ENCODE measurements around the gene CHM.
A peak's percentile ranks its signal among the peaks of the same experiment; 100 is the strongest.
"Not testable (repeated sequence)": the region's sequence is repeated elsewhere in the genome, so short reads cannot be mapped to it uniquely, and the experiment has no call there.

Gene CHM

GRCh38 chrX:85993539-85994197 lies 53.7 kb downstream of the CHM start:
- Mint-ChIP-seq H3K36me3 (ENCODE audit: insufficient read depth) (no peaks in the 10 kb centered on the region), H3K4me1 (peaks cover 19% of the 10 kb centered on the region), H3K27me3 (no peaks in the 10 kb centered on the region), H3K4me3 (no peak overlapping the region), H3K9me3 (peaks cover 5% of the 10 kb centered on the region), H3K27ac (ENCODE audit: low read depth) (no peak overlapping the region)
- ATAC-seq (replicated peaks; ENCODE audit: extremely low read depth, poor library complexity, severe bottlenecking) (no peak), DNase-seq (ENCODE audit: low spot score in 2 of 2) (no peak)

DNA sequence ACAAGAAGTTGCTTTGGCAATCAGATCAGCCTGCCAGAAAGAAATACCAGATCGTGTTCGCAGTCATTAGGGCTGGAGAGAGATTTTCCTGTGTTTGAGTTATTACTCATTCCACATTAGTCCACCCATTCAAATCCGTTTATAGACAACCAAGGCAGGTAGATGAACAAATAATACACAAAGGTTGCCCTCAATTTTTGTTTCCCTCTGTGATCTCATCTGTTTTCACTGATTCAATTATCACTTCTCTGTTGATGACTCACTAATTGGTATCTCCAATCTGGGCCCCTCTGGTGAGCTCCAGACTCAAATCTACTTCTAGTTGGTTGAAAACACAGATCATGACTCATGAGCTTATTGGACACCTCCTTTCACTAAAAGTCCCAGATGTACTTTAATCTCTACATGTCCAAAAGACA lies 54.5 kb downstream of the CHM start:
- peaks cover 27% of the 10 kb centered on the region for H3K4me1 Mint-ChIP-seq
- H3K4me3 Mint-ChIP-seq: no peak overlapping the region
- no peaks in the 10 kb centered on the region for H3K36me3 Mint-ChIP-seq (ENCODE audit: insufficient read depth)
- no peak overlapping the region for H3K27ac Mint-ChIP-seq (ENCODE audit: low read depth)
- H3K27me3 Mint-ChIP-seq: no peaks in the 10 kb centered on the region
- no peak for DNase-seq (ENCODE audit: low spot score in 2 of 2)
- no peak for ATAC-seq (replicated peaks; ENCODE audit: extremely low read depth, poor library complexity, severe bottlenecking)
- H3K9me3 Mint-ChIP-seq: peaks cover 5% of the 10 kb centered on the region

DNA sequence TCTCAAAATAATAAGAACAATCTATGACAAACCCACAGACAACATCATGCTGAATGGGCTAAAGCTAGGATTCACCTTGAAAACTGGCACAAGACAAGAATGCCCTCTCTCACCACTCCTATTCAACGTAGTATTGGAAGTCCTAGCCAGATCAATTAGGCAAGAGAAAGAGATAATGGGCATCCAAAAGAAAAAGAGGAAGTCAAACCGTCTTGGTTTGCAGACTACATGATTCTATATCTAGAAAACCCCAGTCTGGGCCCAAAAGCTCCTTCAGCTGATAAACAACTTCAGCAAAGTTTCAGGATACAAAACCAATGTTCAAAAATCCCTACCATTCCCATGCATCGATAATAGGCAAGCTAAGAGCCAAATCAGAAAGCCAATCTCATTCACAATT lies 59.0 kb downstream of the CHM start:
- DNase-seq (ENCODE audit: low spot score in 2 of 2): no peak
- no peak overlapping the region for H3K27ac Mint-ChIP-seq (ENCODE audit: low read depth)
- no peaks in the 10 kb centered on the region for H3K36me3 Mint-ChIP-seq (ENCODE audit: insufficient read depth)
- no peak for ATAC-seq (replicated peaks; ENCODE audit: extremely low read depth, poor library complexity, severe bottlenecking)
- H3K9me3 Mint-ChIP-seq: peaks cover 5% of the 10 kb centered on the region
- H3K27me3 Mint-ChIP-seq: no peaks in the 10 kb centered on the region
- H3K4me3 Mint-ChIP-seq: no peak overlapping the region
- H3K4me1 Mint-ChIP-seq: peaks cover 21% of the 10 kb centered on the region

DNA sequence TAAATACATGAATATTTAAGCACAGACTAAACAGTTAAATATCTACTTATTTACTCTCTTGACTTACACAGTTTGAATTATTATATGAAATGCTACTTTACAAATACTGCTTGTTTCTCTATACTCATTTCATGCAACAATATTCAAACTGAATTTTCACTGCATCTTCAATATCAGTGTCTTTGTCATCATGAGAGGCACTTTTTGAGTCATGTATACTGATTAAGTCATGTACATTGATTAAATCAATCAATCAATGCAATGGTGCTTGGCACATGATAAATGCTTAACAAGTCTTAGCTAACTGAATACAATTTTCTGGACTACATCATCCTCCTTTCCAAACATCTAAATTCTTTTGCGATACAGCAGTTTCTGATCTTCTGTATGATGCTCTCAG lies 67.1 kb downstream of the CHM start:
- Mint-ChIP-seq H3K9me3 (no peaks in the 10 kb centered on the region), H3K27ac (ENCODE audit: low read depth) (no peak overlapping the region), H3K4me3 (no peak overlapping the region), H3K36me3 (ENCODE audit: insufficient read depth) (peaks cover 3% of the 10 kb centered on the region), H3K27me3 (no peaks in the 10 kb centered on the region), H3K4me1 (no peaks in the 10 kb centered on the region)
- ATAC-seq (replicated peaks; ENCODE audit: extremely low read depth, poor library complexity, severe bottlenecking): no peak
- no peak for DNase-seq (ENCODE audit: low spot score in 2 of 2)

DNA sequence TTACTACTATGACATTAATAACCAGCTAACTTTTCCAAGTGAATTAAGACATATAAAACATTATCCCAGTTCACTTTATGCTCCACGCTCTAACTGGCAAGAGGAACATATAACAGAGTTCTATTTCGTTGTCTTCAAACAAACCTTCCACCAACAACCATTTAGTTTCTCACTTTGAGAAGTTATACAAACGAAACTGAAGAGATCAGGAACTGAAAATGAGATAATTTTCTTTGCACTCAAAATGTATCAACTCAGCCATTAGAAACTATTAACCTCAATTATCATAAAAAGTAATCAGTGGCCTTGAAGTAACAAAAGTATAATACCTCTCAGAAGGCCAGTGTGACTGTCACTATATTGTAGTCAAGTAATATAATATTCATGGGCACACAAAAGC lies 70.1 kb downstream of the CHM start:
- no peaks in the 10 kb centered on the region for H3K9me3 Mint-ChIP-seq
- no peak overlapping the region for H3K4me3 Mint-ChIP-seq
- peaks cover 7% of the 10 kb centered on the region for H3K36me3 Mint-ChIP-seq (ENCODE audit: insufficient read depth)
- no peaks in the 10 kb centered on the region for H3K4me1 Mint-ChIP-seq
- H3K27ac Mint-ChIP-seq (ENCODE audit: low read depth): no peak overlapping the region
- DNase-seq (ENCODE audit: low spot score in 2 of 2): no peak
- no peaks in the 10 kb centered on the region for H3K27me3 Mint-ChIP-seq
- ATAC-seq (replicated peaks; ENCODE audit: extremely low read depth, poor library complexity, severe bottlenecking): no peak

DNA sequence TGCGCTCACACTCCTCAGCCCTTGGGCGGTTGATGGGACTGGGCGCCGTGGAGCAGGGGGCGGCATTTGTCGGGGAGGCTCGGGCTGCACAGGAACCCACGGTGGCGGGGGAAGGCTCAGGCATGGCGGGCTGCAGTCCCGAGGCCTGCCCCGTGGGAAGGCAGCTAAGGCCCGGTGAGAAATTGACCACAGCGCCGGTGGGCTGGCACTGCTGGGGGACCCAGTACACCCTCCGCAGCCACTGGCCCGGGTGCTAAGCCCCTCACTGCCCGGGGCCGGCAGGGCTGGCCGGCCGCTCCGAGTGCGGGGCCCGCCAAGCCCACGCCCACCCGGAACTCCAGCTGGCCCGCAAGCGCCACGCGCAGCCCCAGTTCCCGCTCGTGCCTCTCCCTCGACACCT lies 75.0 kb downstream of the CHM start:
- not testable (repeated sequence) for DNase-seq (ENCODE audit: low spot score in 2 of 2); H3K27me3 Mint-ChIP-seq; H3K9me3 Mint-ChIP-seq; ATAC-seq (replicated peaks; ENCODE audit: extremely low read depth, poor library complexity, severe bottlenecking); H3K4me3 Mint-ChIP-seq; H3K27ac Mint-ChIP-seq (ENCODE audit: low read depth); H3K4me1 Mint-ChIP-seq
- peaks cover 11% of the 10 kb centered on the region for H3K36me3 Mint-ChIP-seq (ENCODE audit: insufficient read depth)

- Mint-ChIP-seq H3K36me3 (ENCODE audit: insufficient read depth) (peaks cover 6% of the 10 kb centered on the region), H3K9me3 (no peaks in the 10 kb centered on the region), H3K4me3 (no peak overlapping the region), H3K27ac (ENCODE audit: low read depth) (peak overlapping the region; percentile 67), H3K4me1 (no peaks in the 10 kb centered on the region), H3K27me3 (no peaks in the 10 kb centered on the region)
- no peak for DNase-seq (ENCODE audit: low spot score in 2 of 2)
- no peak for ATAC-seq (replicated peaks; ENCODE audit: extremely low read depth, poor library complexity, severe bottlenecking)
These were observed 82.6 kb downstream of the CHM start for GRCh38 chrX:85964744-85965143.

GRCh38 chrX:85963736-85964135 lies 83.6 kb downstream of the CHM start:
- H3K4me1 Mint-ChIP-seq: no peaks in the 10 kb centered on the region
- peaks cover 5% of the 10 kb centered on the region for H3K36me3 Mint-ChIP-seq (ENCODE audit: insufficient read depth)
- no peak overlapping the region for H3K27ac Mint-ChIP-seq (ENCODE audit: low read depth)
- H3K4me3 Mint-ChIP-seq: no peak overlapping the region
- DNase-seq (ENCODE audit: low spot score in 2 of 2) (no peak), ATAC-seq (replicated peaks; ENCODE audit: extremely low read depth, poor library complexity, severe bottlenecking) (no peak)
- H3K27me3 Mint-ChIP-seq: no peaks in the 10 kb centered on the region
- no peaks in the 10 kb centered on the region for H3K9me3 Mint-ChIP-seq

GRCh38 chrX:85955510-85955909 lies 91.8 kb downstream of the CHM start:
- H3K9me3 Mint-ChIP-seq: peaks cover under 1% of the 10 kb centered on the region
- H3K36me3 Mint-ChIP-seq (ENCODE audit: insufficient read depth): peaks cover 6% of the 10 kb centered on the region
- ATAC-seq (replicated peaks; ENCODE audit: extremely low read depth, poor library complexity, severe bottlenecking): no peak
- H3K4me3 Mint-ChIP-seq: no peak overlapping the region
- no peak for DNase-seq (ENCODE audit: low spot score in 2 of 2)
- no peaks in the 10 kb centered on the region for H3K4me1 Mint-ChIP-seq
- no peaks in the 10 kb centered on the region for H3K27me3 Mint-ChIP-seq
- H3K27ac Mint-ChIP-seq (ENCODE audit: low read depth): no peak overlapping the region

DNA sequence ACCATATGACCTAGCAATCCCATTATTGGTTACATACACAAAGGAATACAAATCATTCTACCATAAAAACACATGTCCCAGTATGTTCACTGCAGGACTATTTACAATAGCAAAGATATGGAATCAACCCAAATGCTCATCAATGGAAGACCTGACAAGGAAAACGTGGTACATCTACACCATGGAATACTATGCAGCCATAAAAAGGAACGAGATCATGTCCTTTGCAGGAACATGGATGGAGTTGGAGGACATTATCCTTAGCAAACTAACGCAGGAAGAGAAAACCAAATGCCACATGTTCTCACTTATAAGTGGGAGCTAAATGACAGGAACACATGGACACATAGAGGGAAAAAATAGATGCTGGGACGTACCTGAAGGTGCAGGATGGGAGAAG lies 102.6 kb downstream of the CHM start:
- H3K9me3 Mint-ChIP-seq: peaks cover 11% of the 10 kb centered on the region
- not testable (repeated sequence) for H3K27ac Mint-ChIP-seq (ENCODE audit: low read depth); H3K4me1 Mint-ChIP-seq; ATAC-seq (replicated peaks; ENCODE audit: extremely low read depth, poor library complexity, severe bottlenecking); H3K4me3 Mint-ChIP-seq; H3K36me3 Mint-ChIP-seq (ENCODE audit: insufficient read depth); H3K27me3 Mint-ChIP-seq; DNase-seq (ENCODE audit: low spot score in 2 of 2)

DNA sequence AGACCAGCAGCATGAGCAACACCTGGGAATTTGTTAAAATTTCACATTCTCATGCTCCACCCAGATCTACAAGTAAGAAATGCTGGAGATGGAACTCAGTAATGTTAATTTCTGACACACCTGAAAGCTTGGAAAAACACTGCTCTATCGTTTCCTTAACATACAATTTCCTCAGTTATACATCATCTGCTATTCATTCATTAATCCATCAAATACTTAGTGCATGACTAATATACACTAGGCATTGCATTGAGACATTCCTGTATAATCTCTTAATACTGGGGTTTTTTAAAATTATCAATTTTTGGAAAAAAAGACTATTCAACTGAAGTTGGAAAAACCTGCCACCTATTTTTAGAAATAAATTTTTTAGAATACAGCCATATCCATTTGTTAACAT lies 106.1 kb downstream of the CHM start:
- DNase-seq (ENCODE audit: low spot score in 2 of 2): no peak
- H3K36me3 Mint-ChIP-seq (ENCODE audit: insufficient read depth): peaks cover 4% of the 10 kb centered on the region

DNA sequence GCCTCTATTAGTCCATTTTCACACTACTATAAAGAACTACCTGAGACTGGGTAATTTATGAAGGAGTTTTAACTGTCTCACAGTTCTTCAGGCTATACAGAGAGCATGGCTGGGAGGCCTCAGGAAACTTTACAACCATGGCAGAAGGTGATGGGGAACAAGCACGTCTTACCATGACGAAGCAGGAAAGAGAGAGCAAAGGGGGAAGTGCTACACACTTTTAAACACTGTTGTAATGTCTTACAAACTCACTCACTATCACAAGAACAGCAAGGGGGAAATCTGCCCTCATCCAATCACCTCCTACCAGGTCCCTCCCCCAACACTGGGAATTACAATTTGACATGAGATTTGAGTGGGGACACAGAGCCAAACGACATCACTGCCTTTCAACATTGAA lies 107.4 kb downstream of the CHM start:
- not testable (repeated sequence) for ATAC-seq (replicated peaks; ENCODE audit: extremely low read depth, poor library complexity, severe bottlenecking); H3K9me3 Mint-ChIP-seq; H3K36me3 Mint-ChIP-seq (ENCODE audit: insufficient read depth); H3K4me3 Mint-ChIP-seq; H3K4me1 Mint-ChIP-seq; H3K27ac Mint-ChIP-seq (ENCODE audit: low read depth); DNase-seq (ENCODE audit: low spot score in 2 of 2); H3K27me3 Mint-ChIP-seq

More for the DNA sequence above, 106.1 kb downstream of the CHM start:
- Mint-ChIP-seq H3K27ac (ENCODE audit: low read depth) (no peak overlapping the region), H3K4me1 (peaks cover 5% of the 10 kb centered on the region), H3K4me3 (no peak overlapping the region), H3K27me3 (no peaks in the 10 kb centered on the region), H3K9me3 (peaks cover 11% of the 10 kb centered on the region)
- no peak for ATAC-seq (replicated peaks; ENCODE audit: extremely low read depth, poor library complexity, severe bottlenecking)

GRCh38 chrX:85934399-85934798 lies 113.0 kb downstream of the CHM start:
- H3K9me3 Mint-ChIP-seq, H3K27me3 Mint-ChIP-seq: not testable (repeated sequence)

More at GRCh38 chrX:85934399-85934798, 113.0 kb downstream of the CHM start:
- H3K27ac Mint-ChIP-seq (ENCODE audit: low read depth); H3K36me3 Mint-ChIP-seq (ENCODE audit: insufficient read depth); ATAC-seq (replicated peaks; ENCODE audit: extremely low read depth, poor library complexity, severe bottlenecking); DNase-seq (ENCODE audit: low spot score in 2 of 2); H3K4me3 Mint-ChIP-seq; H3K4me1 Mint-ChIP-seq: not testable (repeated sequence)
